Measurements from ENCODE around the gene ETS1. TPM values are rescaled to one million over a fixed set of nuclear protein-coding genes. Genes with fewer than 3 reads are reported as not detected.
"Not testable (repeated sequence)": the region's sequence is repeated elsewhere in the genome, so short reads cannot be mapped to it uniquely, and the experiment has no call there.

ETS1 gene
- total and polyA plus RNA-seq, 2 experiments from 2014 or later, result 25.6 to 52.6 TPM

DNA sequence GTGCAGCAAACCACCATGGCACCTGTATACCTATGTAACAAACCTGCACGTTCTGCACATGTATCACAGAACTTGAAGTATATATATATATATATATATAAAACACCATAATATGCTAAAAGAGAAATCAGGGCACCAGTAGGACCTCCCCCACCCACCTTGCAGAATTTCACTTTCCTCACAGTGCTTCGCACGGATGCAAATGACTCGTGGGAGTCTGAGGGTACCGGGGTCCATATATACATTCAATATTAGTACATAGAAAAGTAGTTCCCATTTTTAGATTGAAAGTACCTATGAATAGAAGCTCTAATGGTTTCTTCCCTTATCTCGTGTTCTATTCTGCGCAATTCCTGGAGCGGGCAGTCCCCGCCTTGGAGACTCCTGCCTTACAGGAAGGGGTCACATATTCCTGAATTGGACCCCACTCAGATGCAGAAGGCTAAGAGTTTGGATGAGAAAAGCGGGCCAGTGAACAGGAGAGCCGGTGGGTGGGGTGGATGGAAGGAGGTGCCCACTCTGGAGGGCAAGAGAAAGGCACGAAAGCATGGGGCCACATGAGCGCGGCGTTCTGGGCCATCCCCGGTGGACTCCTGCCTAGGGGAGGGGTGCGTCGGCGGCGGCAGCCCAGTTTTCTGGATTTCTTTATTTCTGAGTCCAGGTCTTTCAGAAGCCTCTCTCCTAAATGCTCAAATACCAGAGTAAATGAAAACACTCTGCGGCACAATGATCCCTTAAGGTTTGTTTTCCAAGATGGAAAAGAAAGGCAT is 136.3 kb downstream of the ETS1 start (continued):
- TF ChIP-seq, protein P1, sequence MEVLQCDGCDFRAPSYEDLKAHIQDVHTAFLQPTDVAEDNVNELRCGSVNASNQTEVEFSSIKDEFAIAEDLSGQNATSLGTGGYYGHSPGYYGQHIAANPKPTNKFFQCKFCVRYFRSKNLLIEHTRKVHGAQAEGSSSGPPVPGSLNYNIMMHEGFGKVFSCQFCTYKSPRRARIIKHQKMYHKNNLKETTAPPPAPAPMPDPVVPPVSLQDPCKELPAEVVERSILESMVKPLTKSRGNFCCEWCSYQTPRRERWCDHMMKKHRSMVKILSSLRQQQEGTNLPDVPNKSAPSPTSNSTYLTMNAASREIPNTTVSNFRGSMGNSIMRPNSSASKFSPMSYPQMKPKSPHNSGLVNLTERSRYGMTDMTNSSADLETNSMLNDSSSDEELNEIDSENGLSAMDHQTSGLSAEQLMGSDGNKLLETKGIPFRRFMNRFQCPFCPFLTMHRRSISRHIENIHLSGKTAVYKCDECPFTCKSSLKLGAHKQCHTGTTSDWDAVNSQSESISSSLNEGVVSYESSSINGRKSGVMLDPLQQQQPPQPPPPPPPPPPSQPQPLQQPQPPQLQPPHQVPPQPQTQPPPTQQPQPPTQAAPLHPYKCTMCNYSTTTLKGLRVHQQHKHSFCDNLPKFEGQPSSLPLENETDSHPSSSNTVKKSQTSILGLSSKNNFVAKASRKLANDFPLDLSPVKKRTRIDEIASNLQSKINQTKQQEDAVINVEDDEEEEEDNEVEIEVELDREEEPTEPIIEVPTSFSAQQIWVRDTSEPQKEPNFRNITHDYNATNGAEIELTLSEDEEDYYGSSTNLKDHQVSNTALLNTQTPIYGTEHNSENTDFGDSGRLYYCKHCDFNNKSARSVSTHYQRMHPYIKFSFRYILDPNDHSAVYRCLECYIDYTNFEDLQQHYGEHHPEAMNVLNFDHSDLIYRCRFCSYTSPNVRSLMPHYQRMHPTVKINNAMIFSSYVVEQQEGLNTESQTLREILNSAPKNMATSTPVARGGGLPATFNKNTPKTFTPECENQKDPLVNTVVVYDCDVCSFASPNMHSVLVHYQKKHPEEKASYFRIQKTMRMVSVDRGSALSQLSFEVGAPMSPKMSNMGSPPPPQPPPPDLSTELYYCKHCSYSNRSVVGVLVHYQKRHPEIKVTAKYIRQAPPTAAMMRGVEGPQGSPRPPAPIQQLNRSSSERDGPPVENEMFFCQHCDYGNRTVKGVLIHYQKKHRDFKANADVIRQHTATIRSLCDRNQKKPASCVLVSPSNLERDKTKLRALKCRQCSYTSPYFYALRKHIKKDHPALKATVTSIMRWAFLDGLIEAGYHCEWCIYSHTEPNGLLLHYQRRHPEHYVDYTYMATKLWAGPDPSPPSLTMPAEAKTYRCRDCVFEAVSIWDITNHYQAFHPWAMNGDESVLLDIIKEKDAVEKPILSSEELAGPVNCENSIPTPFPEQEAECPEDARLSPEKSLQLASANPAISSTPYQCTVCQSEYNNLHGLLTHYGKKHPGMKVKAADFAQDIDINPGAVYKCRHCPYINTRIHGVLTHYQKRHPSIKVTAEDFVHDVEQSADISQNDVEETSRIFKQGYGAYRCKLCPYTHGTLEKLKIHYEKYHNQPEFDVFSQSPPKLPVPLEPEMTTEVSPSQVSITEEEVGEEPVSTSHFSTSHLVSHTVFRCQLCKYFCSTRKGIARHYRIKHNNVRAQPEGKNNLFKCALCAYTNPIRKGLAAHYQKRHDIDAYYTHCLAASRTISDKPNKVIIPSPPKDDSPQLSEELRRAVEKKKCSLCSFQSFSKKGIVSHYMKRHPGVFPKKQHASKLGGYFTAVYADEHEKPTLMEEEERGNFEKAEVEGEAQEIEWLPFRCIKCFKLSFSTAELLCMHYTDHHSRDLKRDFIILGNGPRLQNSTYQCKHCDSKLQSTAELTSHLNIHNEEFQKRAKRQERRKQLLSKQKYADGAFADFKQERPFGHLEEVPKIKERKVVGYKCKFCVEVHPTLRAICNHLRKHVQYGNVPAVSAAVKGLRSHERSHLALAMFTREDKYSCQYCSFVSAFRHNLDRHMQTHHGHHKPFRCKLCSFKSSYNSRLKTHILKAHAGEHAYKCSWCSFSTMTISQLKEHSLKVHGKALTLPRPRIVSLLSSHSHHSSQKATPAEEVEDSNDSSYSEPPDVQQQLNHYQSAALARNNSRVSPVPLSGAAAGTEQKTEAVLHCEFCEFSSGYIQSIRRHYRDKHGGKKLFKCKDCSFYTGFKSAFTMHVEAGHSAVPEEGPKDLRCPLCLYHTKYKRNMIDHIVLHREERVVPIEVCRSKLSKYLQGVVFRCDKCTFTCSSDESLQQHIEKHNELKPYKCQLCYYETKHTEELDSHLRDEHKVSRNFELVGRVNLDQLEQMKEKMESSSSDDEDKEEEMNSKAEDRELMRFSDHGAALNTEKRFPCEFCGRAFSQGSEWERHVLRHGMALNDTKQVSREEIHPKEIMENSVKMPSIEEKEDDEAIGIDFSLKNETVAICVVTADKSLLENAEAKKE (CRISPR knock-in tag; IDR thresholded peaks at IDR 0.05), result no peak

DNA sequence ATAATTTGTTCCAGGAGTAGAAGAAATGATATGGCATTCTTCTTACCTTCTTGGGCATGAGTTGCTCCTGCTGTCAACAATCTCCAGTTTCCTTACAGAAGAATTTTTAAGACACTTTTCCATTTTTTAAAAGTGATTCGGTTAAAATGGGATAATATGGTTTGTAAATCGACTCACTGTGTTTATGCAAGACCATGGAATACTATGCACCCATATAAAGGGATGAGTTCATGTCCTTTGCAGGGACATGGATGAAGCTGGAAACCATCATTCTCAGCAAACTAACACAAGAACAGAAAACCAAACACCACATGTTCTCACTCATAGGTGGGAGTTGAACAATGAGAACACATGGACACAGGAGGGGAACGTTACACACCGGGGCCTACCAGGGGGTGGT is 136.9 kb downstream of the ETS1 start:
- H3K27me3 ChIP-seq (ENCODE audit: insufficient read depth); H3K4me1 ChIP-seq (ENCODE audit: insufficient read depth); H3K27me3 Mint-ChIP-seq (ENCODE audit: insufficient read depth, low read depth, poor library complexity); H3K27ac Mint-ChIP-seq; ATAC-seq; H3K36me3 ChIP-seq (ENCODE audit: insufficient read depth); H3K27ac ChIP-seq (ENCODE audit: low read depth); H3K36me3 Mint-ChIP-seq (ENCODE audit: low read depth); H4K20me1 ChIP-seq (replicated peaks; ENCODE audit: insufficient read depth); DNase-seq (ENCODE audit: low spot score); H3F3A ChIP-seq (replicated peaks; ENCODE audit: low read depth); H3K4me2 ChIP-seq; H3K4me3 ChIP-seq; H3K9me2 ChIP-seq (ENCODE audit: insufficient read depth); H3K4me3 Mint-ChIP-seq; H2AFZ ChIP-seq; H3K9me3 Mint-ChIP-seq; H3K79me2 ChIP-seq (replicated peaks; ENCODE audit: insufficient read depth); H3K4me1 Mint-ChIP-seq: not testable (repeated sequence)

DNA sequence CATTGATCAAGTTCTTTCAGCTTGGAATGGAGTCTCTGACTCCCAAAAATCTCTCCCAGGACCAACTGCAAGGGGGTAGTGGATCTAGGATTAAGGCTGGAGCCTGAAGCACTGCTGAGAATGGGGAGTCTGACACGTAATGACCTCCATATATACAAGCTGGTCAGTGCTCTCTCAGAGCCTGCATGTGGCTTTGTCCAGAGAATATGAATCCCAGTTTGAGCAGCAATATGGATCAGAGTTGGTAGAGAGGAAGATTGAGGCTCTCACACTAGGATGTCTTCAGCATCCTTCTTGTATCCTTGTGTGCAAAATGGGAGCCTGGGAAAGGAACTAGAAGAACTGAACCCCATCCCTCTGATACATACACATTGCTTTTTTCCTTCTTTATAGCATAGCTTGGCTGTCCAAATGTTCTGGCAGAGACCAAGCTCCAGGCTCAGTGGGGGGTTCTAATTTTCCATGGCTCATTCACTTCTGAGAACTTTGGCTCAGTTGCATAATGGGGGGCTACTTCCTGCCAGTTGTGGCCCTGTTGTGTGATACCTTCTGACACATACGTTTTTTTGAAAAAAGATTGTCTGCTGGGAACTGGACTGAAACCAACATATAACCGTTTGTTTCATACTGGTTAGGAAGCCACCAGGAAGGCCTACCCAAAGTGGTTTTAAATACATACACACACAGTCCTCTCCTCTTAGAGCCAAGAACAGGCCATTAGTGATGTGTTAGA is 138.2 kb downstream of the ETS1 start:
- H3K9me3 Mint-ChIP-seq, result peaks cover 7% of the 10 kb centered on the region; the same call in 2 of the 3 replicates
- peaks cover 2% of the 10 kb centered on the region for H3K27me3 Mint-ChIP-seq (ENCODE audit: insufficient read depth, low read depth, poor library complexity)
- no peaks in the 10 kb centered on the region for H3K4me1 ChIP-seq (ENCODE audit: insufficient read depth)
- no peak overlapping the region for H3K27ac ChIP-seq (ENCODE audit: low read depth)
- no peak for DNase-seq (ENCODE audit: low spot score)
- H3K4me2 ChIP-seq, result no peak overlapping the region
- no peak overlapping the region for H3K4me3 Mint-ChIP-seq
- no peaks in the 10 kb centered on the region for H3F3A ChIP-seq (replicated peaks; ENCODE audit: low read depth)
- no peak for ATAC-seq
- no peaks in the 10 kb centered on the region for H4K20me1 ChIP-seq (replicated peaks; ENCODE audit: insufficient read depth)
- H3K4me1 Mint-ChIP-seq, result no peaks in the 10 kb centered on the region
- H2AFZ ChIP-seq, result no peak overlapping the region
- no peaks in the 10 kb centered on the region for H3K9me2 ChIP-seq (ENCODE audit: insufficient read depth)
- H3K36me3 ChIP-seq (ENCODE audit: insufficient read depth), result no peaks in the 10 kb centered on the region
- H3K27ac Mint-ChIP-seq, result no peak overlapping the region
- H3K27me3 ChIP-seq (ENCODE audit: insufficient read depth), result no peaks in the 10 kb centered on the region
- no peak overlapping the region for H3K4me3 ChIP-seq
- H3K79me2 ChIP-seq (replicated peaks; ENCODE audit: insufficient read depth), result no peaks in the 10 kb centered on the region
- H3K36me3 Mint-ChIP-seq (ENCODE audit: low read depth), result no peaks in the 10 kb centered on the region
- TF ChIP-seq NANOG (IDR thresholded peaks at IDR 0.05; ENCODE audit: borderline replicate concordance), result no peak
- TF ChIP-seq, protein P2, sequence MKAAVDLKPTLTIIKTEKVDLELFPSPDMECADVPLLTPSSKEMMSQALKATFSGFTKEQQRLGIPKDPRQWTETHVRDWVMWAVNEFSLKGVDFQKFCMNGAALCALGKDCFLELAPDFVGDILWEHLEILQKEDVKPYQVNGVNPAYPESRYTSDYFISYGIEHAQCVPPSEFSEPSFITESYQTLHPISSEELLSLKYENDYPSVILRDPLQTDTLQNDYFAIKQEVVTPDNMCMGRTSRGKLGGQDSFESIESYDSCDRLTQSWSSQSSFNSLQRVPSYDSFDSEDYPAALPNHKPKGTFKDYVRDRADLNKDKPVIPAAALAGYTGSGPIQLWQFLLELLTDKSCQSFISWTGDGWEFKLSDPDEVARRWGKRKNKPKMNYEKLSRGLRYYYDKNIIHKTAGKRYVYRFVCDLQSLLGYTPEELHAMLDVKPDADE (IDR thresholded peaks at IDR 0.05), result no peak
- TF ChIP-seq EZH2 (IDR thresholded peaks at IDR 0.05; ENCODE audit: low read depth, unreplicated experiment), result no peak
